GM21786 (cell line): ENCODE results near the gene FHOD3.
"Not testable (repeated sequence)": the region's sequence is repeated elsewhere in the genome, so short reads cannot be mapped to it uniquely, and the experiment has no call there.

Experiments used
- ATAC-seq: cut with Tn5 transposase; IDR thresholded peaks from one replicate; pipeline ENCODE4 v1.9.1; 2021; ENCODE audit not compliant: unreplicated experiment

Gene FHOD3

DNA sequence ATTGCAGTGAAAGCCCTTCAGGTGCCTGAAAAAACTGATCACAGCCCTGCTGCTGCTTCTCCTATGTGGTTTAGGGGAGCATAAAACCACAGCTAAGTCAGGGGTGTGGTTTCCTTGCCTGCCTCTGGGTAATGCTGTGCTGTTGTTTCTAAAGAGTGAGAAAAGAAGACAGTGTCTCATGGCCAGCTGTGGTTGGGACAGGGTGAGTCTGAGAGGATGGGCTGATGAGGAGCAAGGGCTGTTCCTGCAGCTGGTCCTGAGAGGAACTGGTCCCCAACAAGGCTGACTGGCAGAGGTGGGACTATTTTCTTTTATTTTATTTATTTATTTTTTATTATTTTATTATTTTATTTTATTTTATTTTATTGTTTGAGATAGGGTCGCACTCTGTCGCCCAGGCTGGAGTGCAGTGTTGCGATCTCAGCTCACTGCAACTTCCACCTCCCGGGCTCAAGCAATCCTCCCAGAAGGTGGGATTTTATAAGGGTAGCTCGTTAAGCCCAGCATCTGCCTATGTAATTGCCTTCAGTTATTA, 236.7 kb downstream of the FHOD3 start:
- peak; percentile 83 for ATAC-seq

DNA sequence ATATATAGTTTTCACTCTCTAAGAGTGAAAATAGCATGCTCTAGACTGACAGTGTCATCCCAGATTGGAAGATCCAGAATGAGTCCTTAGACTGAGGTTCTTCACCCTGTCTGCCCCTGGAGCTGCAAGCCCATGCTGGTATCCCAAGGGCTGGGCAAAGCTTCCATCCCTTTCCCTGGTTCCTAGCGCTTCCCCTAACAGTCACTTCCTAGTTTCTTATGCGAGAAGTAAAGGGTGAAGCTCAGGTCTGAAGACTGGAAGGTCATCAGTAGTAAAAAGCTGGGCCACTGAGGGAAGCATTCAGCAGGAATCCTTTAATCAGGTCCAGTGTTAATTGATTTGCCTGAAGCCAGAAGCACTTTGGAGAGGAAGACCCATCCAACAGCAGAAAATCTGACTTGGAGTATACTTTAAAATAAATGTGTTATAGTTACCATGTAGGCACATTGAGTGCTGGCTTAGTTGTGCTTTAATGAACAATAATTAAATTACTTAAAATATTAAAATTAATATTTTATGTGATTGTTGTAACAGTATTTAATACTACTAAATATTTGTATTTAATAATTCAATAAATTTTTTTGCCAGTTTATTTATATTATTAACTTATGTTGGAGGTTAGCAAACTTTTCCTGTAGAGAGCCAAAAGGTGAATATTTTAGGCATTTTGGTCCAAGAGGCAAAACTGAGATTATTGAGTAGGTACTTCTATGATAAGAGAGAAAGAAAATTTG, 237.9 kb downstream of the FHOD3 start:
- no peak for ATAC-seq

DNA sequence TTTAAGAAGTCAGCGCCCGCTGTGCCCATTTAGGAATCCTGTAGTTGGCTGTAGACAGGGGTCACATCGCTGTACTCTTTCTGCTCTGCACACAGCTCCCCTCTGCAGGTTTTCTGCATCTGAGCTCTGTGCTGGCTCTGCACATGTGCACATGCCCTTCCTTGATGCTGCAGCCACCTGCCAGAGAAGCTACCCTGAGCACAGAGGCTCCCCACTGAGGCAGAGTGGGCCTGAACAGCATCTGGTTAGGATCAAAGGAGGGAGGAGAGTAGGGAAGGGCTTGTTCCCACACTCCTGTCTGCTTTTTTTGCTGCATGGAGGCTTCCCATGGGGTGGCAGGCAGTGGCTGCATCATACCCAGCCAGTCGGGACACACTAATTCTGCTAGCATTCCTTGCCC, 238.9 kb downstream of the FHOD3 start:
- no peak for ATAC-seq

DNA sequence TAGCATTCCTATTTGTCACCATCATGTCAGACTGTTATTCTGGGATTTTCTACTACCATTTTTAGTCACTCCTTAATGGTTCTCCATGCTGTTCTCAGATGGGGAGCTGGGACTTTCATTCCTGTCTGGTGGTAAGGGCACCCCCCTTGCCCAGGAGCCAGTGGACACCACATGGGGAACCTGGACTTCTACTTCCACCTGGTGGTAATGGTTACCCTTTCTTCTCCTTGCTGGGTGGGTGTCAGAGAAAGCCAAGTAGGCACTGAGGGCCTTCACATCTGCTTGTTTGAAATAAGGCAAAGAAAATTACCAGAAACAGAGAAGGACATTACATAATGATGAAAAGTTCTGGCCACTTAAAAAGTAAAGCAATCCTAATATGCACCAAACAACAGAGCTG, 239.8 kb downstream of the FHOD3 start:
- no peak for ATAC-seq

DNA sequence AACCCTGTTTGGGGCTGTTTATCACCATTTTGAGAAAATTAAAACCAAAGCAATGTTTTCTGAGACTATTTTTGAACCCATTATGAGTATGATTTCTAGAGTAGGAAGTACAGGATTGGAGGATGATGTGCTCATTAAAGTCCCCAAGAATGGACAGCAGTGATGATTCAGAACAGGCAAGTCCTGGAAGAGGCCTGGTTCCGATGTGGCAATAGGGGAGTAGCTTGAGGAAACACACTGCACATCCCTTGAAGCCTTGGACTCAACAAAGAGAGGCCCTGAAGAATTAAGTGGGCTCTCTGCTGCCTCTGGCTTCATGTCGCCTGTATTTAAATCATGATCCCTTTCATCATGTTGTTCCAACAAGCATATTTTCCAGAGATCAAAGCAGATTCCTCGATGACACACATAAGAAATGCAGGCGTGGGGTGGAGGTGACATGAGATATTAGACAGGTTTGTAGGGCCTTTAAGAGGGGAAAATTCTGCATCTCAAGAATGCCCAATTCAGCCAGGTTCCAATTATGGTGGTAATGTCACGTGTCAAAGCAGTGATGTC, 242.2 kb downstream of the FHOD3 start:
- no peak for ATAC-seq

DNA sequence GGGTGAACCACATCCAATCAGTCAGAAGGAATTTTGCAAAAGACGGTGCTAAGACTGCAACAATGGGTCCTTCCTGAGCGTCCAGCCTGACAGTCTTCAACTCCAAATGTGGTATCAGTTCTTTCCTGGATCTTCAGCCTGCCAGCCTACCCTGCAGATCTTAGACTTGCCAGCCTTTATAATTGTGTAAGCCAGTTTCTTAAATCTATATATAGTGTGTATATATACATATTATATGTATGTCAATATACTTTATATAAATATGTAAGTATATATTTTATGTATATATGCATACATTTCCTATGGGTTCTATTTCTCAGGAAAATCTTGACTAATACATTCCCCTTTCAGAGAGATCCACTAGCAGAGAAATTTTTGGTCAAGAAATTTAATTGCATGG, 245.5 kb downstream of the FHOD3 start:
- ATAC-seq: no peak

DNA sequence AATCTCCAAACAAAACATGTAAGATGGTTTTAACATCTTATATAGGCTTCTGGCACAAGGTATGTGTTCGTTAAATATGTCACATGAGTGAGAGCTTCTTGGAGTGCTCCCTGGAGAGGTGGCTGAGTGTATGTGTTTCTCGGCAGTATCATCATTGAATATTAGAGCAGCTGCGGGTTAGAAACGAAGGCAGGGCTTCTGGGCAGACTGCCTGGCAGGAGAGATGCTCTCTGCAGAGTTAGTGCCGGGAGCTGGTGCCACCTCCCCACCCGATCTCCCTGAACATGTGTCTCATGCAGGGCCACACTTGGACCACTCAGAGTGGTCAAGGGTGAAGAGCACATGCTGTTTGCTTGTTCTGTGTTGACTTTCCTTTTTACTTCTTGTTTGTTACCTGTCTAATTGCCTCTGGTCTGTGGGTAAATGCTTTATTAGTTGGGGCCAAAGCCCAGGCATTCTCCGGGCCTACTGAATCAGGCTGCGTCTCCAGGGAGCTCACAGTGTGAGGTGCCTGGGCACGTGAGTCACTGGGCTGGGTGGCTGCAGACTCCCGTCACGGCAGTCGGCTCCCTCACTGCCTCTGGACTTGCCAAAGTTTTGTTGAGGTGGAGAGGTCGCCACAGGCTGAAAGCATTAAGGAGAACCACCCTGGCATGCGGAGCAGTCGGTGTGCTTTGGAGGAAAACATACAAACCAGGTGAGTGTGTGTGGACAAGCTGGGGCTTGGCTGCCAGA, 246.6 kb downstream of the FHOD3 start:
- ATAC-seq: no peak

DNA sequence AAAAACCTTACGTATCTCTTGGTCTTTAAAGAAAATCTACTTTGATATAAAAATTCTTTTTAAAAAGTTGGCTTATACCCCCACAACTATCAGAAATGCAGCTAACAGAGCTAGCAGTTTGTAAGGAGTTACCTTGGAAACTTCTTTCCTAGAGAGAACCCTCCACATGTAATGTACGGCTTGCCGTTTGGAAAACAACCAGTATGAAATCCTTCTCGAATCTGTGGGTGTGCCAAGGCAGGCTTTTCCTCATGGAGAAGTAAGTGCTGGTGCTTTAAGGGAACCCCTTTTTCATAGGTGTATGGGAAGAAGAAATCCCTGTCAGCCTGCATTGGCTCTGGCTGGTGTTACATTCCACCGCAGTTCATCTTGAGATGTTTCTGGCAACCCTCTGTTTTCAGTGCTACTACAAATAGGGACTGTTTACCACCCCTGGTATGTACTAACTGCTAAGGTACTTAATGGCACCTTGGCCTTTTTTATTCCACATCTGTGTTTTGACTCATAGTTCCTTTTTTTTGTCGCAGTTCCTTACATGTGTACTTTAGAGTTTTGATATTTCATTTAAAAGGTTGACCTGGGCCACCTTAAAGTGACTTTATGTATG, 248.4 kb downstream of the FHOD3 start:
- ATAC-seq: no peak

DNA sequence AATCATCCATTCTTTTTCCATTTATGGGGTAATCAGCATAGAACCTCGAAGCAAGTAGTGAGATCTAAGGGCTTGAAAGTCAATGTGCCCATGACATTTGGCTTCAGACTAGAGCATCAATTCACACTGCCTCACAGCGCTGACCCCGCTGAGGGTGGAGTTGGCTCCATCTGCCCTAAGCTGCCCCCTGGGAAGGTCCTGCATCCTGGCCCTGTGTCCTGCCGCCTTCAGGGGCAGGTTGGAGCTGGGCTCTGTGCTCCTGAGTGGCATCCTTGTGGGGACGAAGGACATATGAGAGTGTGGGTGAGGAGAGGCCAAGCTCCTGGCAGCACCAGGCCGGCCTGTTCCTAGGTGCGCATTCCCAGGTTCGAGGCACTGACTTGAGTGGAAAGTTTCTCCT, 249.4 kb downstream of the FHOD3 start:
- ATAC-seq: no peak

DNA sequence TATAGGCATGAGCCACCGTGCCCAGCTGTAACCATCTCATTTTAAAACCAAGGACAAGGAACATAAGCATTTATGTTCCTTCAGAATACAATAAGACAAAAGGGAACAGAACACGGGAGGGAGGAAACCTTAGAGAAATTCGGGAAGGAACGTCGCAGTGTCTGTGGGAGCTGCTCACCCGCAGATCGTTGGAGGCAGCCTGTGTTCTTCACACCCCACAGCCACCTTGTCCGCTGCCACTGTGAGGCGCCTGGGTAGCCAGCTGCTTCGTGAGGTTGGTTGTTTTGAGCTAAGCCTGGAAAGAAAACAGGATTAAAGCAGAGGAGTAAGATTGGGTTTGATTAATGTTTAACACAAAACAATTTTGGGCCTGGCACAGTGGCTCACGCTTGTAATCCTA, 250.0 kb downstream of the FHOD3 start:
- ATAC-seq: no peak

DNA sequence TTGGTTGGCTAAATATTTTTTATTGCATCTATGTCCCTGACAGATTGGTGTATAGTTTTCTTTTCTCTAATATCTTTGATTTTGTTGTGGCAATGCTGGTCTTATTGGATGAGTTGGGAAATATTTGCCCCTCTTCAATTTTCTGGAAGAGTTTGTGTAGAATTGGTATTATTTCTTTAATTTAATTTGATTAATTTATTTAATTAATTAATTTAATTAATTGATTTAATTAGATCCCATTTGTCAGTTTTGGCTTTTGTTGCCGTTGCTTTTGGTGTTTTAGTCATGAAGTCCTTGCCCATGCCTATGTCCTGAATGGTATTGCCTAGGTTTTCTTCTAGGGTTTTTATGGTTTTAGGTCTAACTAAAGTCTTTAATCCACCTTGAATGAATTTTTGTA, 253.8 kb downstream of the FHOD3 start:
- ATAC-seq: not testable (repeated sequence)

DNA sequence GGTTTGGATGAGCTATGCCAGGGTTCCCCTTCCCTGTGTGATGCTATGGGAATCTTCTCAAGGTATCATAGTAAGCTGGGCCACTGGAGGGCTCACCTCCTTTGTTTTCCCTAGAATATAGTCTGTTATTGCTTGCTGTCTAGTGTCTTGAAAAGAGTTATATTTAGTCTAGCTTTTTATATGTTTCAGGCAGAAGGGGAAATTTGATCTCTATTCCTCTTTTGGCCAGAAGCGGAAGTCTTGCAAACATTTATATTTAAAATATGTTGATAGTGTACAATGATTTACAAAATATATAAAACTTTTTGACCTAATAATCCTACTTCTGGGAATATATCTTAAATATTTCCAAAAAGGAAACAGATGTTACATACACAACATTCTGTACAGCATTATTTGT, 260.7 kb downstream of the FHOD3 start:
- ATAC-seq: no peak

DNA sequence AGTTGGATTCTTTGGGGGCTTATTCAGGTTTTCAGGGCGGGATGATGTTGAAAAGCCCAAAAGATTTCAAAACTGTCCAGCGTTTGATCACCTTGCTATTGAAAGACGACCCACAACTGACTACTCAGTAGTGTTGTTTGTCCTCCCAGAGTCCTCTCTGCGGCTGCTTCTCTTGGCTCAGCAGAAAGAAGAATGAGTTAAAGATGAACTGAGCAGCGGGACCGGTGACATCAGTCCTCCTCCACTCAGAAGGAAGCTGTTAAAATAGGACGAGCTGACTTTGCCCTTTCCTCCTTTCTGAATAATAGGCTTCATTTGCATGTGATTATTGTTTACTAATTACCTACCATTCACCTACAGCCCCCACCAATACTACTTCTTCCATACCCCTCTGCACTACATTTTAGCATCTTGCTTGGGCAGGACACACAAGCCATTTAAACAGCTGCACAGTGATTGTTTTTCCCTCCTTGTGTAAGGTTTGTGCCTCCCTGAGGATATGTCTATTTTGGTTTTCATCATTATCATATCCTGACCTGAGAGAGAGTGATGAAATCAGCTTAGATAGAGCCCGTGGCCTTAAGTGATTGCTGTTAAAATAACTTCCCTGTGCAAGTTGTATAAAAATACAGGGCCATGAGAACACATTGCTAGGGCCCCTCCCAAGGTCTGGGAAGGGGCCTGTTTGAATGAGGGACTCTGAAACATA, 261.8 kb downstream of the FHOD3 start:
- no peak for ATAC-seq

DNA sequence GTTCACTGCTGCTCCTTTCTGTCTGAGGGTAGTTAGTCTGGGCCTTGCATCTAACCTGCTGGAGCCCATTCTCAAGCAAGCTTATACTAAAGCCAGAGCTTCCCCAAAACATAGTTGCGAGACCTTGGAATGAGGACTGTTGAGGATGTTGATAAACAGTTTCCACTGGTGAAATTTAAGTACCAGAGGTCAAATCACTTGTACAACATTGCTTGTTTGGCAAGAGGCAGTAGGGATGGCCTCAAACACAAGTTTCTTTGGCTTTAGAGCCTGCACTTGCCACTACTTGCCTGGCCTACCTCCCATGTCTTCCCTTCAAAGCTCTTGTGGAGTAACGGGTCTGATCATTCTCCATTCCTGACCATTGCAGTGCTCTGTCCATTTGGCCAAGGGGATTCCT, 262.7 kb downstream of the FHOD3 start:
- no peak for ATAC-seq

DNA sequence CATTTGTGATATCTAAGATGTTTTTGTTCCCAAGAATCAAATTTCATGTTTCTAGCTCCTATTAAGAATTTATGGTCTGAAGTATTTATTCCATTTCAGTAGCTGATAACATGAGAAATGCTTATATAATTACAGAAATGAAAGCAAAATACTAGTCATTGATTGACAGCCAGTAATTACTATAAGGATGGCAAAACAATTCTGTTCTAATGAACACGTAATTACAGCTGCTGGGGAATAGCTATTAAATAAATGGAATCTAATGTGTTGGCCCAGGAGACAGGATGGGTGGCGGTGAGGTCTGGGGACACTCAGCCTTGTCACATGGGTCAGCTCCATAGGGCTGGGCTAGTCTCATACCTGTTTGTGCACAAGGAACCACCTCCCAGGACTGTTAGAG, 263.5 kb downstream of the FHOD3 start:
- ATAC-seq: no peak

DNA sequence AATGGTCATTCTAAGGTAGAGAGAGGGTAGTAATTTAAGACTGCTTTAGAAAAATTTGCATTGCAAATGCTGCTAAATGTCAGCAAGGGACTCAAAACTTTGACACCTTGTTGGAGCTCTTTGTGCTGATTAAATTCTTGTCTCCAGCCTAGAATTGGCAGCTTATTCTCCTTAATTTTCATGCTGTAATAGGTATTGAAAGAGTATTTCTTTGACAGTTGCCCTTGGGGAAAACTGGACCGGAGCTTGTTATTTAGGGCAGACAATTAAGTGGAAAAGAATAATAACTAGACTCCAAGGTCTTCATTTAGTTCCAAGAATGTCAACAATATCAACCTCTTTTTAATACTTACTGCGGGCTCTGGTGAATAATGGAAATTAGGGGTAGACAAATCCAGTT, 267.3 kb downstream of the FHOD3 start:
- no peak for ATAC-seq

DNA sequence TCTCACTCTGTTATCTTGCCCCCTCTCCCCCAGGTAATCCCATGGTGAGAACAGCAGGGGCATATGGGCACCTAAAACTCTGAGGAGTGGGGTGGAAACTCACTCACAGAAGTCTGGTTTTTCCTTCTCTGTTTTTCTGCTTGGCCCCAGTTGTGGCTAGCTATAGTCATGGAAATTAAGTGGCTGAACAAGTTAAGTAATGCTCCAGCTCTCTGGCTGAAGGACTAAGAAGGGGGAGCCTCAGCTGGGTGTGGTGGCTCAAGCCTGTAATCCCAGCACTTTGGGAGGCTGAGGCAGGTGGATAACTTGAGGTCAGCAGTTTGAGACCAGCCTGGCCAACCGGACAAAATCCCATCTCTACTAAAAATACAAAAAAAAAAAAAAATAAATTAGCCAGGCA, 270.3 kb downstream of the FHOD3 start:
- no peak for ATAC-seq

DNA sequence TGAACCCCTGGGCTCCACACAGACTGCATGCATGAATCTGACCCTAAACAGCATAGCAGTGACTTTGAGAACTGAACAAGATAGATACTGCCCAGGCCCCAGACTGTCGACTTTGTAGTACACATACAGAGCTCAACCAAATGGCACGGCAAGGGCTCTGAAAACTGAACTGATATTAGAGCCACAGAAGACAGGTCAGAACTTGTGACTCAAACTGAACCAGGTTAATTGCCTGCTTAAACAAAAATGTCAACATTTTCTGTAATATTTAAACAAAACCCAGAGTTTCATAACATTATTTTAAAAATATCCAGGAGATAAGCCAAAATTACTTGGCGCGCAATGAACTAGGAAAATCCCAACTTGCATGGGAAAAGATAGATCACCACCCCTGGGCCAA, 271.0 kb downstream of the FHOD3 start:
- ATAC-seq: no peak

DNA sequence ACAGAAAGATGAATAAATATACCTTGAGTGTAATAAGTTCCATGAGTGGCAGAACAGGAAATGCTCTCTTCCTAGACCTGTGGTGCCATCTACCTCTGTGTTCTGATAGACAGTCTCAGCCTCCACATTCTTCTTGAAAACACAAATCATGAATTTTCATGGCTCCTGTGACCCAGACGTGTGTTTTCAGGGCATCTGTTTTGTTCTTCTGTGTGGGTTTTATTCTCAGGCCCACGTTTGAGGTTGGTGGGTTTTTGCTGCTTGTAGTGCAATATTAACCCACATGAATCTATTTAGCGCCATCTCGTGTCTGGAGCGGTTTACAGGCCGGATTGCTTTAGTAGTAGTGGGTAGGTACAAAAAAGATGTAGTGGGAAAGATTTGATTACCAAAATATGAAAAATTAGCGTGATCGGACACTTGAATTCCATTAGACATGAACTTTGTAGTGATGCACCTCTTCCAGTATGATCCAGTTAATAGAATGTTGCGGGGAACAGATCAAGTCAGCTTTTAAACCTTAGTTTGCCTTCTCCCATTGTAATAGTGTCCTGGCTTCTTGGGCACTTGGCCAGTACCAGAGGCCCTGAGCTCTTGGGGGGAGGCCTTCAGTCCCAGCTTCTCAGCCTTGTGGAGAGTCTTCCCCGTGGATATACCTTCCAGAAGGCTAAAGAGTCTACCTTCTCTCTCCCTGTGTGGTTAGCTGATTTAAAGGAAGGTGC, 274.8 kb downstream of the FHOD3 start:
- ATAC-seq: peak; percentile 64

DNA sequence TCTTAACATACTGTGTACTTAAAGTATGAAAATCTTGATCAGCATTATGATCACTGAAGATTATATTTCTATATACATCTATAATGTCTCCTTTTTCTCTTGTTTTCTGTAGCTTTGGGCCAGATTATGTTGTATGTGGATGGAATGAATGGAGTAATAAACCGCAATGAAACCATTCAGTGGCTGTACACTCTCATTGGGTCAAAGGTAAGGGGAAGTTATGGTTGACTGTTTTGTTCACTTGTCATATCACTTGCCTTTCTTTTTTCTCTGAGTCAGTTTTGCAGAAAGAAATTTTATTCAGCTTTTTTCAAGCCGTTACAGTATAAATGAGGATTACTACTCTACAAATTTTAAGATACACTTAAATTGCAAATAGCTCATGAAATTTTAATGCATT, 278.8 kb downstream of the FHOD3 start:
- no peak for ATAC-seq
